ENCODE data around the gene HTR6.

DNA sequence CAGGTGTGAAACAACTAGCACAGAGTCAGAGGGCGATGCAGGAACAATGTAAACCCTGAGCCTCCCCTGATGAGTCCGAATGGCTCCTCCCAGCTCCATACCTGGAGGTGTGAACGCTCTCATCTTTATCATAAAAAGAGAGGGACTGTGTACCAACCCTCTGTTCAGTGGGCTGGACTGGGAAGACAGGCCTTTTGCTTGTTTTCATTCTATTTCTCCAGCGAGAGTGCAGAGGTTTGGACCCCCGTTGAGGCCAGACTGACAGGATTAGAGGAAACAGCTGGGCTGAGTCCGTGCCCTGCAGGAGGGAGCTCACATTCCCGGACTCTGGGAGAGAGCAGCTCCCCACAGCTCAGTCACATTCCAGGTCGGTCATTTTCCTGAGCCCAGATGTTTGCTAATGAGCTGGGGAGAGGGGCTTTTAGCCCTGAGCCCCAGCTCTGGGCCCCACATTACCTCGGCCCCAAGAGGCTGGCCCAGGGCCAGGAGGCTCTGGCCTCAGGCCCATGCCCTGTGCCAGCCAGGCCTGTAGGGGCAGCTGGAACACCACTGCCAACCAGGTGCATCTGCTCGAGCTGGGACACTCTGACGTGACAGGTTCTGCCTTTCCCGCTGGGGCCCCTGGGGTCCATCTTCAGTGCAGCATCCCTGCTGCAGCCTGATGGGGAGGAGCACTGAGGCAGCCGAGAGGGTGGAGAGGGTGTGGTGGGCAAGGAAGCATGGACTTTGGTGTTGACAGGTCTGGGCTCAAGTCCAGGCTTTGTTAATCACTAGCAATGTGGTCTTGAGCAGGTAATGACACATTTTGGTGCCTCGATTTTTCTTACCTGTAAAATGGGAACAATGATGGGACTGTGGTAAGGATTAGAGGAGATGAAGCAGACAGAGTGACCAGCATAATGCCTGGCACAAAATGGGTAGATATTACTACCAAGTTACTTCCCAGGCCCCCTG lies 24.0 kb upstream of the HTR6 start:
- TF ChIP-seq POLR2A (IDR thresholded peaks at IDR 0.05) (no peak), CTCF (IDR thresholded peaks at IDR 0.05) (no peak)

Measured in tibial nerve (tissue), 3 donors.